Prostate gland (tissue), 2 donors: ENCODE data around the gene ZCCHC7.

Source experiments
- CTCF ChIP-seq, 4 experiments: fragments of 200-600 bp in 2 of 4; fragments of 450-650 bp in 2 of 4; sonication (generic) in 2 of 4; IDR thresholded peaks; 1 replicate in 3 of 4; 2 replicates in 1 of 4; pipeline ENCODE4 v1.5.1; 2016 to 2019; ENCODE audit warnings: antibody characterized with exemption in 4 of 4, mild to moderate bottlenecking in 2 of 4, moderate library complexity in 2 of 4
- POLR2A ChIP-seq: fragments of 450-650 bp; IDR thresholded peaks from one replicate; pipeline ENCODE4 v1.6.1; 2016; ENCODE audit warnings: antibody characterized with exemption, mild to moderate bottlenecking
- POLR2AphosphoS5 ChIP-seq: sonication (generic); formaldehyde crosslinking; IDR thresholded peaks from one replicate; pipeline ENCODE4 v1.6.1; 2017; ENCODE audit warnings: antibody characterized with exemption

- TF ChIP-seq CTCF (IDR thresholded peaks at IDR 0.05) (no peak), POLR2A (no peak), POLR2AphosphoS5 (no peak)
Observed at GRCh38 chr9:37345038-37345437, 224.7 kb downstream of the ZCCHC7 start.
